Fibroblast of skin of right quadriceps (primary cell): ENCODE results near the gene MAPK12.
"Not testable (repeated sequence)": the region's sequence is repeated elsewhere in the genome, so short reads cannot be mapped to it uniquely, and the experiment has no call there.

Experiments
- DNase-seq: peaks from one replicate; pipeline ENCODE4 v3.0.0-alpha.2; 2013

Gene MAPK12

GRCh38 chr22:50281957-50282356, 20.5 kb upstream of the MAPK12 start:
- no peak for DNase-seq

GRCh38 chr22:50281384-50281760, 19.9 kb upstream of the MAPK12 start:
- DNase-seq: no peak

GRCh38 chr22:50280708-50281383, 19.4 kb upstream of the MAPK12 start:
- DNase-seq: no peak

GRCh38 chr22:50280022-50280707, 18.7 kb upstream of the MAPK12 start:
- DNase-seq: no peak

- no peak for DNase-seq
Measured at GRCh38 chr22:50278956-50279619, 17.6 kb upstream of the MAPK12 start.

GRCh38 chr22:50278461-50278860, 17.0 kb upstream of the MAPK12 start:
- no peak for DNase-seq

- no peak for DNase-seq
Measured at GRCh38 chr22:50277761-50278160, 16.3 kb upstream of the MAPK12 start.

- peak; percentile 44 for DNase-seq
Measured at GRCh38 chr22:50276143-50276542, 14.7 kb upstream of the MAPK12 start.

- no peak for DNase-seq
Measured at GRCh38 chr22:50275181-50276055, 13.9 kb upstream of the MAPK12 start.

GRCh38 chr22:50274771-50275170, 13.3 kb upstream of the MAPK12 start:
- no peak for DNase-seq

- peak; percentile 58 for DNase-seq
Measured at GRCh38 chr22:50274311-50274710, 12.8 kb upstream of the MAPK12 start.

- not testable (repeated sequence) for DNase-seq
Measured at GRCh38 chr22:50273781-50274180, 12.3 kb upstream of the MAPK12 start.

- DNase-seq: not testable (repeated sequence)
Measured at GRCh38 chr22:50273352-50273751, 11.9 kb upstream of the MAPK12 start.

- no peak for DNase-seq
Measured at GRCh38 chr22:50272044-50272802, 10.7 kb upstream of the MAPK12 start.

- DNase-seq: peak; percentile 55
Measured at GRCh38 chr22:50271519-50271970, 10.1 kb upstream of the MAPK12 start.

GRCh38 chr22:50270666-50271394, 9.3 kb upstream of the MAPK12 start:
- DNase-seq: peak; percentile 41

GRCh38 chr22:50269970-50270665, 8.6 kb upstream of the MAPK12 start, which contains the start of gene MAPK11:
Gene MAPK11, minus strand, starts transcription at chr22:50270380. Its CDS starts 88 bp downstream, at chr22:50270292.
- DNase-seq: peak; percentile 48

- DNase-seq: no peak
Measured at GRCh38 chr22:50269573-50269969, 8.1 kb upstream of the MAPK12 start.

- DNase-seq: no peak
Measured at GRCh38 chr22:50268655-50269113, 7.2 kb upstream of the MAPK12 start.

GRCh38 chr22:50267591-50268390, 6.3 kb upstream of the MAPK12 start:
- peak; percentile 54 for DNase-seq
